ENCODE data around the gene ZDHHC24. TPM values are rescaled to one million over a fixed set of nuclear protein-coding genes. Genes with fewer than 3 reads are reported as not detected.

ZDHHC24 gene
- total and polyA plus RNA-seq, 7 donors, result 1.8 to 12.2 (median 6.8) TPM

GRCh38 chr11:66566221-66566620, 20.4 kb upstream of the ZDHHC24 start:
- no peak for TF ChIP-seq CTCF (IDR thresholded peaks at IDR 0.05)
- no peak for TF ChIP-seq POLR2AphosphoS5 (IDR thresholded peaks at IDR 0.05)
- TF ChIP-seq EP300 (IDR thresholded peaks at IDR 0.05), result no peak
- no peak for TF ChIP-seq POLR2A (IDR thresholded peaks at IDR 0.05)
- no peaks in the 10 kb centered on the region for H3K9me3 ChIP-seq
- WGBS, 2 donors, result 93 to 95% methylated on average over 8 of the region's 8 CpGs
- no peak for DNase-seq
- H3K36me3 ChIP-seq, result peaks cover 0 to 32% (median 5%) of the 10 kb centered on the region in 4 donors
- H3K4me1 ChIP-seq, result peaks cover 0 to 18% (median 14%) of the 10 kb centered on the region in 4 donors
- H3K27ac ChIP-seq, result no peak overlapping the region
- intact Hi-C loops (cut with DNase I), result no loop called here
- no peaks in the 10 kb centered on the region for H3K27me3 ChIP-seq
- H3K4me3 ChIP-seq, result no peak overlapping the region

DNA sequence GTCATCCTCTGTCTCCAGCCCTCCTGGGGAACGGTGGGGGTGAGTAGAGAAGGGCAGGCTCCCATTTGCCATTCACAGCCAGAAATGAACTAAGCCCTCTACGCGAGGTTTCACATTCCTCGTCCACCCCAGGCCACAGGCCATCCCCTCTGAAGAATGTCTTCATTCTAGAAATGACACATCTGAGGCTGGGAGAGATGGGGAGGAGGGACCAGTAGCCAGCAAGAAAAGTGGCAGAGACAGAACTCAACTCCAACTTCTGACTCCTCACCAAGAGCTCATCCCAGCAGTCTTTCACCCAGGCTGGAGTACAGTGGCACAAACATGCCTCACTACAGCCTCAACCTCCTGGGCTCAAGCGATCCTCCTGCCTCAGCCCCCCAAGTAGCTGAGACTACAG, 19.1 kb upstream of the ZDHHC24 start:
- intact Hi-C loops (cut with DNase I), result no loop called here
- H3K36me3 ChIP-seq, result peaks cover 0 to 32% (median 5%) of the 10 kb centered on the region in 4 donors
- no peaks in the 10 kb centered on the region for H3K27me3 ChIP-seq
- no peak for DNase-seq
- H3K9me3 ChIP-seq, result no peaks in the 10 kb centered on the region
- H3K4me1 ChIP-seq, result peaks cover 0 to 18% (median 14%) of the 10 kb centered on the region in 4 donors
- TF ChIP-seq EP300 (IDR thresholded peaks at IDR 0.05), result no peak
- no peak for TF ChIP-seq POLR2A (IDR thresholded peaks at IDR 0.05)
- TF ChIP-seq CTCF (IDR thresholded peaks at IDR 0.05), result no peak
- TF ChIP-seq POLR2AphosphoS5 (IDR thresholded peaks at IDR 0.05), result no peak
- H3K27ac ChIP-seq, result no peak overlapping the region
- 92 to 94% methylated on average over 5 of the region's 5 CpGs for WGBS, 2 donors
- no peak overlapping the region for H3K4me3 ChIP-seq

DNA sequence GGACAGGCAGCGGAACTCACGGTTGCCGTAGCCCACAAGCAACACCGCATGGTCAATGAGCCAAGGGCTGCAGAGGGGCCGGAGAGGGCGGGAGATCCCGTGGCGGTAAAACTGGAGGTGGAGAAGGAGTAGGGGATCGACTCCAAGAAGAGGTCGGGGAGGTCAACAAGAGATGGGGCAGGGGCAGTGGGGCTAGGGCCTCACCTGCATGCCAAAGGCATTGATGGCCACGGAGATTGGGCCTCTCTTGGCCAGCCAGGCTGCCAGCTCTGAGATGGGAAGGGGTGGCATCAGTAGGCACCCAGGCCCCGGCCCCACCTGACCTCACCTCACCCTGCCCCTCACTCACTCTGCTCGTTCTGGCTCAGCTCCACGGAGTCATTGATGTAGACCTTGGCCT, 18.7 kb upstream of the ZDHHC24 start:
- Histone ChIP-seq H3K4me3 (no peak overlapping the region), H3K36me3 (peaks cover 0 to 32% (median 5%) of the 10 kb centered on the region in 4 donors), H3K9me3 (no peaks in the 10 kb centered on the region), H3K4me1 (peaks cover 0 to 20% (median 15%) of the 10 kb centered on the region in 4 donors), H3K27ac (no peak overlapping the region), H3K27me3 (no peaks in the 10 kb centered on the region)
- no peak for TF ChIP-seq POLR2A (IDR thresholded peaks at IDR 0.05)
- TF ChIP-seq POLR2AphosphoS5 (IDR thresholded peaks at IDR 0.05), result no peak
- TF ChIP-seq CTCF (IDR thresholded peaks at IDR 0.05), result no peak
- no peak for TF ChIP-seq EP300 (IDR thresholded peaks at IDR 0.05)
- DNase-seq, result no peak
- 91 to 92% methylated on average over 14 of the region's 14 CpGs for WGBS, 2 donors
- intact Hi-C loops (cut with DNase I), result no loop called here

GRCh38 chr11:66563832-66564231, 18.0 kb upstream of the ZDHHC24 start:
- Histone ChIP-seq H3K9me3 (no peaks in the 10 kb centered on the region), H3K36me3 (peaks cover 0 to 32% (median 5%) of the 10 kb centered on the region in 4 donors), H3K4me3 (no peak overlapping the region), H3K27ac (no peak overlapping the region), H3K27me3 (no peaks in the 10 kb centered on the region), H3K4me1 (peaks cover 0 to 26% (median 21%) of the 10 kb centered on the region in 4 donors)
- TF ChIP-seq EP300 (IDR thresholded peaks at IDR 0.05) (no peak), CTCF (IDR thresholded peaks at IDR 0.05) (no peak), POLR2A (IDR thresholded peaks at IDR 0.05) (no peak), POLR2AphosphoS5 (IDR thresholded peaks at IDR 0.05) (no peak)
- DNase-seq, result no peak
- intact Hi-C loops (cut with DNase I), result no loop called here
- 93 to 96% methylated on average over 10 of the region's 10 CpGs for WGBS, 2 donors
